ENCODE data around the gene SGCA. TPM values are rescaled to one million over a fixed set of nuclear protein-coding genes. Genes with fewer than 3 reads are reported as not detected.

Gene SGCA
- total RNA-seq, 2 experiments from 2014 or later = 0.57 to 1.1 TPM

DNA sequence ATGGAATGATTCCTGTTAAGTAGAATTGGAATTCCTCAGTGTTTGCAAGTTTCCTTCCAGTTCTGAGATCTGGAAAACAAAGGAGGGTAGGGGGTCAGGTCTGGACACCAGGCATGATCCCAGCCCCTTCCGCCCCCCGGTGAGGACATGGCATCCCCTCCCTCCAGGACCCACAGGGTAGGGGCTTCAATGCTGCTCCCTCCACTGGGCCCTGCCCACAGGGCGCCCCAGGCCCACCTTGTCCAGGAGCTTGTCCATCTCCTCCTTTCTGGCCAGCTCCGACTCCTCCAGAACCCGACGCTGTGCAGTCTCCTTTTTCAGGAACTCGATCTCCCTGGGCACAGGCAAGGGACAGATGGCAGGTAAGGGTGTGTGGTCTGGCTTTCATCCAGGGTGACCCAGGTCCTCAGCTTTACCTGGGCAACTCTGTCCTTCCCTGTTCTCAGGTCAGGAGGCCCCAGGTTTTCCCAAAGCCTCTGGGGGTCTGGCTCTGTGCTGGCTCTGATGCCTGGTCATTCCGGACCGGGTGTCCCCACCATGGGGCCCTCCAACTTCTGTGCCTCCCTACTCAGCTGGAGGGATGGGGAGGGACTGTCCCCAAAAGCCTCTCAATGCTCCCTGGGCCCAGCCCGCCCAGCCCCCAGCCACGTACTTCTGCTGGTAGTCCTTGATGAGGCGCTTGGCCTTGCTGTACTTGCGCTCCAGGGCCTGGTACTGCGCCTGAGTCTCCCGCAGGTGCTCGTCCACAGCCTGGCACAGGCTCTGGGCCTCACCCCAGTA lies 30.3 kb upstream of the SGCA start:
- Histone ChIP-seq H3K4me3 (ENCODE audit: low read depth, low read length, poor library complexity, severe bottlenecking) (no peak overlapping the region), H4K20me1 (ENCODE audit: insufficient read depth, low read length) (no peaks in the 10 kb centered on the region), H3K4me1 (ENCODE audit: insufficient read depth, low read length, poor library complexity, severe bottlenecking) (peaks cover 6% of the 10 kb centered on the region), H3K9me3 (ENCODE audit: low read length) (no peaks in the 10 kb centered on the region), H3K79me2 (ENCODE audit: insufficient read depth, low read depth, low read length) (no peaks in the 10 kb centered on the region), H3K36me3 (ENCODE audit: insufficient read depth, low read length) (peaks cover 82% of the 10 kb centered on the region), H3K27ac (ENCODE audit: low read depth, low read length, poor library complexity, severe bottlenecking) (no peak overlapping the region), H3K9me2 (ENCODE audit: insufficient read depth, low read length) (no peaks in the 10 kb centered on the region), H2AFZ (ENCODE audit: low read length) (no peak overlapping the region), H3K4me2 (ENCODE audit: low read length) (no peak overlapping the region)
- intact Hi-C loops (cut with micrococcal nuclease; ENCODE audit: unreplicated experiment) = no loop called here
- BruUV-seq (replicated peaks) = no TSS peak
- no peak for DNase-seq (ENCODE audit: low spot score)
- ChIA-PET POLR2A (no interaction called here), CTCF (ENCODE audit: unreplicated experiment) (no interaction called here)
- TF ChIP-seq, protein P1, sequence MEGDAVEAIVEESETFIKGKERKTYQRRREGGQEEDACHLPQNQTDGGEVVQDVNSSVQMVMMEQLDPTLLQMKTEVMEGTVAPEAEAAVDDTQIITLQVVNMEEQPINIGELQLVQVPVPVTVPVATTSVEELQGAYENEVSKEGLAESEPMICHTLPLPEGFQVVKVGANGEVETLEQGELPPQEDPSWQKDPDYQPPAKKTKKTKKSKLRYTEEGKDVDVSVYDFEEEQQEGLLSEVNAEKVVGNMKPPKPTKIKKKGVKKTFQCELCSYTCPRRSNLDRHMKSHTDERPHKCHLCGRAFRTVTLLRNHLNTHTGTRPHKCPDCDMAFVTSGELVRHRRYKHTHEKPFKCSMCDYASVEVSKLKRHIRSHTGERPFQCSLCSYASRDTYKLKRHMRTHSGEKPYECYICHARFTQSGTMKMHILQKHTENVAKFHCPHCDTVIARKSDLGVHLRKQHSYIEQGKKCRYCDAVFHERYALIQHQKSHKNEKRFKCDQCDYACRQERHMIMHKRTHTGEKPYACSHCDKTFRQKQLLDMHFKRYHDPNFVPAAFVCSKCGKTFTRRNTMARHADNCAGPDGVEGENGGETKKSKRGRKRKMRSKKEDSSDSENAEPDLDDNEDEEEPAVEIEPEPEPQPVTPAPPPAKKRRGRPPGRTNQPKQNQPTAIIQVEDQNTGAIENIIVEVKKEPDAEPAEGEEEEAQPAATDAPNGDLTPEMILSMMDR (conservative IDR thresholded peaks at IDR 0.05; ENCODE audit: low read length) = no peak
- no peak for TF ChIP-seq EZH2phosphoT487 (IDR thresholded peaks at IDR 0.05; ENCODE audit: borderline replicate concordance, low read depth, low read length)

DNA sequence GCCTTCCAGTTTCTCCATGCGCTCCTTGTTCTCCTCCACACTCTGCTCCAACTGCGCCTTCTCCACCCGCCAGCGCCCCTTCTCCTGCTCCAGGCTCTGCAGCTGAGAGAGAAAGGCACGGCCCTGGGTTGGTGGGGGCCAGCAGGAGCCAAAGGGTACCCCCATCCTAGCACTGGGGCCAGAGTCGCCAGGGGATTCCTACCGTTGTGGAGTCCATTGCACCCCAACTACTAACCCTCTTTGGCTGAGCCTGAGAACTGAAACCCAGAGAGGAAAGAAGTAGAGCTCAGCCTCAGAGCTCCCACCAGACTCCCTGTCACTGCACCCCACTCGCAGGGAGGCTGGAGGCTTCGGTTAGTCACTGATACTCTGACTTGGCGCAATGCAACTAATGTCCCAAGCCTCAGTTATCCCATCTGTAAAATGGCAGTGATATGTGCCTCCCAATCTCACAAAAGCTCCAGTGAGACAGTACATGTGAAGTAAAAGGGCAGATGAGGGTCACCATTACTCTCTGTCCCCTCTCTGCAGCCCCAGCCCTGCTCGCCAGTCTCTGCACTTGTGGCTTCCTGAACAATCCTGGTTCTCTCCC lies 29.6 kb upstream of the SGCA start:
- Histone ChIP-seq H3K27ac (ENCODE audit: low read depth, low read length, poor library complexity, severe bottlenecking) (no peak overlapping the region), H3K4me2 (ENCODE audit: low read length) (no peak overlapping the region), H3K4me3 (ENCODE audit: low read depth, low read length, poor library complexity, severe bottlenecking) (no peak overlapping the region), H3K9me2 (ENCODE audit: insufficient read depth, low read length) (no peaks in the 10 kb centered on the region), H3K9me3 (ENCODE audit: low read length) (no peaks in the 10 kb centered on the region), H2AFZ (ENCODE audit: low read length) (no peak overlapping the region), H3K36me3 (ENCODE audit: insufficient read depth, low read length) (peaks cover 89% of the 10 kb centered on the region), H3K4me1 (ENCODE audit: insufficient read depth, low read length, poor library complexity, severe bottlenecking) (peaks cover 11% of the 10 kb centered on the region), H4K20me1 (ENCODE audit: insufficient read depth, low read length) (no peaks in the 10 kb centered on the region), H3K79me2 (ENCODE audit: insufficient read depth, low read depth, low read length) (no peaks in the 10 kb centered on the region)
- no peak for DNase-seq (ENCODE audit: low spot score)
- ChIA-PET POLR2A (interaction anchor here (0.6 kb wide), 1 partner anchor 10 kb away, joined by 5 read pairs; no protein-coding TSS in a partner anchor), CTCF (ENCODE audit: unreplicated experiment) (interaction anchor here (1.1 kb wide), 1 partner anchor 10 kb away, joined by 3 read pairs; no protein-coding TSS in a partner anchor)
- intact Hi-C loops (cut with micrococcal nuclease; ENCODE audit: unreplicated experiment) = no loop called here
- no TSS peak for BruUV-seq (replicated peaks)
- TF ChIP-seq, protein P1 (conservative IDR thresholded peaks at IDR 0.05; ENCODE audit: low read length) = no peak
- TF ChIP-seq EZH2phosphoT487 (IDR thresholded peaks at IDR 0.05; ENCODE audit: borderline replicate concordance, low read depth, low read length) = no peak

DNA sequence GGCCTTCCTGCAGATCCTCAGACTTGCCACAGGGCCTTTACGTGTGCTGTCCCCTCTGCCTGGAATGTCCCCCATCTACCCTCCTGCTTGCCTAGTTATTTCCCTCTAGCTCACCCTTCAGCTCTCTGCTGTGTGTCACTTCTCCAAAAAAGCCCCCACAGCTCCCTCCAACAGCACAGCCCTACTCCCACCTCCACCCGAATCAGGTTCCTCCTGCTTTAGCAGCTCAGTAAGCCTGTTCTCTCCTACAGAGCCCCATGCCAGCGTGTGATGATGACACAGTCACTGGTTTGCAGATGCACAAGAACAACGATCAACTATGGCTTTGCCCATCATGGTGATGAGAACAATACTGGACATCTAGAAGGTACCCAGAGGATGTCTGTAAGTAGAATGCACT lies 28.8 kb upstream of the SGCA start:
- Histone ChIP-seq H3K4me1 (ENCODE audit: insufficient read depth, low read length, poor library complexity, severe bottlenecking) (peaks cover 11% of the 10 kb centered on the region), H3K4me2 (ENCODE audit: low read length) (no peak overlapping the region), H2AFZ (ENCODE audit: low read length) (no peak overlapping the region), H3K9me3 (ENCODE audit: low read length) (no peaks in the 10 kb centered on the region), H3K4me3 (ENCODE audit: low read depth, low read length, poor library complexity, severe bottlenecking) (no peak overlapping the region), H3K79me2 (ENCODE audit: insufficient read depth, low read depth, low read length) (no peaks in the 10 kb centered on the region), H4K20me1 (ENCODE audit: insufficient read depth, low read length) (no peaks in the 10 kb centered on the region), H3K9me2 (ENCODE audit: insufficient read depth, low read length) (no peaks in the 10 kb centered on the region), H3K36me3 (ENCODE audit: insufficient read depth, low read length) (peaks cover 97% of the 10 kb centered on the region), H3K27ac (ENCODE audit: low read depth, low read length, poor library complexity, severe bottlenecking) (no peak overlapping the region)
- ChIA-PET POLR2A (interaction anchor here (0.6 kb wide), 1 partner anchor 11 kb away, joined by 5 read pairs; no protein-coding TSS in a partner anchor), CTCF (ENCODE audit: unreplicated experiment) (interaction anchor here (1.1 kb wide), 1 partner anchor 9 kb away, joined by 3 read pairs; no protein-coding TSS in a partner anchor)
- BruUV-seq (replicated peaks) = no TSS peak
- TF ChIP-seq, protein P1 (conservative IDR thresholded peaks at IDR 0.05; ENCODE audit: low read length) = no peak
- TF ChIP-seq EZH2phosphoT487 (IDR thresholded peaks at IDR 0.05; ENCODE audit: borderline replicate concordance, low read depth, low read length) = no peak
- intact Hi-C loops (cut with micrococcal nuclease; ENCODE audit: unreplicated experiment) = no loop called here
- DNase-seq (ENCODE audit: low spot score) = no peak
